Measurements from ENCODE around the gene HDAC9.
A peak's percentile ranks its signal among the peaks of the same experiment; 100 is the strongest.

Gene HDAC9

DNA sequence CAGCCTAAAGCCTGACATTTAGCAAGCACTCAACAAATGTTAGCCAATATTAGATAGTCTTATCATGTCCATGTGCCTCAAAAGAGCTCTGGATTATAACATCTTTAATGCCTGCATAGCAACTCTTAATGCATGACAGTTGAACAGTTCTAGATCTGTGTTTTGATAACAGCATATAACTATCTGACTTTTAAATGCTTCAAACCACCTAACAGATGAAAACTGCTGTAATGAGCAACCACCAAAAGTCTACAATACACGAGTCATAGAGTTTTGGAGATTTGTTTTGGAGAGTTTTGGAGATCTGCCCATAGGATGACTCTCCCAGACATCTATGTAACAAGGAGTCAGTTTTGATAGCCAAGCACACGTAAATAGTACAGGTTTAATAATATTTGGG is 394.6 kb downstream of the HDAC9 start:
- TF ChIP-seq, protein P1, sequence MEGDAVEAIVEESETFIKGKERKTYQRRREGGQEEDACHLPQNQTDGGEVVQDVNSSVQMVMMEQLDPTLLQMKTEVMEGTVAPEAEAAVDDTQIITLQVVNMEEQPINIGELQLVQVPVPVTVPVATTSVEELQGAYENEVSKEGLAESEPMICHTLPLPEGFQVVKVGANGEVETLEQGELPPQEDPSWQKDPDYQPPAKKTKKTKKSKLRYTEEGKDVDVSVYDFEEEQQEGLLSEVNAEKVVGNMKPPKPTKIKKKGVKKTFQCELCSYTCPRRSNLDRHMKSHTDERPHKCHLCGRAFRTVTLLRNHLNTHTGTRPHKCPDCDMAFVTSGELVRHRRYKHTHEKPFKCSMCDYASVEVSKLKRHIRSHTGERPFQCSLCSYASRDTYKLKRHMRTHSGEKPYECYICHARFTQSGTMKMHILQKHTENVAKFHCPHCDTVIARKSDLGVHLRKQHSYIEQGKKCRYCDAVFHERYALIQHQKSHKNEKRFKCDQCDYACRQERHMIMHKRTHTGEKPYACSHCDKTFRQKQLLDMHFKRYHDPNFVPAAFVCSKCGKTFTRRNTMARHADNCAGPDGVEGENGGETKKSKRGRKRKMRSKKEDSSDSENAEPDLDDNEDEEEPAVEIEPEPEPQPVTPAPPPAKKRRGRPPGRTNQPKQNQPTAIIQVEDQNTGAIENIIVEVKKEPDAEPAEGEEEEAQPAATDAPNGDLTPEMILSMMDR (IDR thresholded peaks at IDR 0.05; ENCODE audit: low read depth, low read length): no peak
- Histone ChIP-seq H3K27me3 (no peaks in the 10 kb centered on the region), H3K4me1 (peaks cover 55% of the 10 kb centered on the region), H3K4me3 (ENCODE audit: low read depth, low read length) (peak overlapping the region; percentile 10), H3K36me3 (no peaks in the 10 kb centered on the region), H3K9me3 (no peaks in the 10 kb centered on the region)
- DNase-seq: no peak

DNA sequence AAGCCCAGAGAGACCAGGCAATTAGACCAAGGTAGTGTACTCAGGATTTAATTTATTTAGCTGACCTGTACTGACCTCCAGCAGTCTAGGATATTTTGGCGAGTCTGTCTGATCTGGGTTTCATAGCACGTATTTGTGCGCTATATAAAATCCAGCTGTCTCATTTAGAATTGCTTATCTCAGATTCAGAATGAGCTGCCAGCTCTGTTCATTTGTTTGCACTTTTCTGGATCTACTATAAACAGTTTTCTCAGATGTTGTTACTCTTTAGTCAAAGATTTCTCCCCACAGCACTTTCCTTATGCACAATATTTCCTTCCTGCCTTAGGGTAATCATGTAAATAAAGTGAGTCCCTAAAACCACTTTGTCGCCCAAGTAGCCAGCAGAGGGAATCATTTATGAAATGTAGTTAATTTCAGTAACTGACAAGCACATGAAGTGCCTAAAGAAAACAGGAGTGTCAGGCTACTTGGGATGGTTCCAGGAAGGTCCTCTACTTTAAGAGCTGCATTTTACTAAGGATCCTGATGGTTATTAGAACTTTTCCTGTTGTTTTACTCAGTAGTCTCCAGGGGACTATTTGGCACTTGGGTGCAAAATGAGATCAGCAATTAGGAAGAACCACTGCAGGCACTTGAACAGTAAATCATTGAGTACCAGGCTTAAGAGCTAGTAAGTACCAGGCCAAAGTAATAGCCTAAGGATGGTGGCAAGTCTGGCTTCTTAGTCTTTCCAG is 395.5 kb downstream of the HDAC9 start:
- DNase-seq: peak; percentile 18
- peaks cover 61% of the 10 kb centered on the region for H3K4me1 ChIP-seq
- no peaks in the 10 kb centered on the region for H3K9me3 ChIP-seq
- no peaks in the 10 kb centered on the region for H3K36me3 ChIP-seq
- no peaks in the 10 kb centered on the region for H3K27me3 ChIP-seq
- TF ChIP-seq, protein P1 (IDR thresholded peaks at IDR 0.05; ENCODE audit: low read depth, low read length): no peak
- H3K4me3 ChIP-seq (ENCODE audit: low read depth, low read length): peak overlapping the region; percentile 10

DNA sequence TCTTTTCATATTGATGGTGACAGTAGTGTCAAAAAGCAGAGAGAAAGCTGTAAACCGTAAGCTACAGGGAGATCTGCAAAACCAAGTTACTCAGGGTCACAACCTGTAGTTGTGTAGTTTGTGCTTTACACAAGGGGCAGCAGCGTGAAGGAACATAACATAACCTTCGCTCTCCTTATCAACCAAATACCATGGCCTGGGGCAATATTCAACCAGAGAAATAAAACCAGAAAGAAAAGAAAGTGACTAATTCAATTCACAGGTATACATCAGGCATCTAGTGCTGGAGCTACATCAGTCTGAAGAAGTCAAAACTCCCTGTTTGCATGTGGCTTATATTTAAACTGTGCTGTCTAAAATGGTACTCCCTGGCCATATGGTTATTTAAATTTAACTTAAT is 397.6 kb downstream of the HDAC9 start:
- TF ChIP-seq, protein P1 (IDR thresholded peaks at IDR 0.05; ENCODE audit: low read depth, low read length): no peak
- Histone ChIP-seq H3K4me3 (ENCODE audit: low read depth, low read length) (no peak overlapping the region), H3K27me3 (no peaks in the 10 kb centered on the region), H3K36me3 (no peaks in the 10 kb centered on the region), H3K9me3 (no peaks in the 10 kb centered on the region), H3K4me1 (peaks cover 53% of the 10 kb centered on the region)
- DNase-seq: peak; percentile 26

DNA sequence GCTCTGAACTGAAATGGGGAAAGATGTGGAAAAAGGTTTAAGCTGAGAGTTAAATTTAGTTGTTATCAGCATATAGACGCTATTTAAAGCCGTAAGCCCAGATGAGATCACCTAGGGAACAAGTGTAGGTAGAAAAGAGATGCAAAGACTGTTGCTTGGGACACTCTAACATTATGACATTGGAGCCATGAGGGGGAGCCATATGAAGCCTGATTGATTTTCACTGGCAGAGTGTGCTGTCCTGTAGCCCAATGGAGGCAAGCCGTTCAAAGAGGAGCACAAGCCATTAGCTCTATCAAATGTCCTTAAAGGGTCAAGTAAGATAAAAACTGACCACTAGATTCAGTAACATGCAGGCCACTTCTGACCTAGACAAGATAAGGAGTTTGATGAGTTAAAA is 398.6 kb downstream of the HDAC9 start:
- H3K4me1 ChIP-seq: peaks cover 54% of the 10 kb centered on the region
- H3K9me3 ChIP-seq: no peaks in the 10 kb centered on the region
- H3K4me3 ChIP-seq (ENCODE audit: low read depth, low read length): no peak overlapping the region
- no peaks in the 10 kb centered on the region for H3K36me3 ChIP-seq
- TF ChIP-seq, protein P1 (IDR thresholded peaks at IDR 0.05; ENCODE audit: low read depth, low read length): peak; percentile 52
- H3K27me3 ChIP-seq: no peaks in the 10 kb centered on the region
- no peak for DNase-seq

DNA sequence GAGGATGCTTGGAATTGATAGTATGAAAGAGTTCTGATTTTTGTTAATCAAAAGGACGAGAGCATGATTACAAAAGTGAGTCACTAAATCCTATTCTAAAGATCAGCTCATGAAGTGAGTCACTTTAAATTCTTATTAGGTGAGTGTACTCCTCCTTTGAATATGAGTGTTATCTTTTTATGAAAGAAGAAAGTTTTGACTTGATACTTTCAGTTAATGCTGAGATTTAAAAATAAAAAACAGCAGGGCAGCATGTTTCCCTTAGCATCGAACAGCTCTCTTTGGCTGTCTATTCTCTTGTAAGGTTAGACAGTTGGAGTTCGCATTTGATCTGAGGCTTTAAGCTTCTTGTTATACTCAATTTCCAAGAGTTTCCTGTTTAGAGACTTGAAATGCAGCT is 399.9 kb downstream of the HDAC9 start:
- Histone ChIP-seq H3K9me3 (no peaks in the 10 kb centered on the region), H3K27me3 (no peaks in the 10 kb centered on the region), H3K4me3 (ENCODE audit: low read depth, low read length) (no peak overlapping the region), H3K4me1 (peaks cover 48% of the 10 kb centered on the region), H3K36me3 (no peaks in the 10 kb centered on the region)
- TF ChIP-seq, protein P1 (IDR thresholded peaks at IDR 0.05; ENCODE audit: low read depth, low read length): no peak
- no peak for DNase-seq

DNA sequence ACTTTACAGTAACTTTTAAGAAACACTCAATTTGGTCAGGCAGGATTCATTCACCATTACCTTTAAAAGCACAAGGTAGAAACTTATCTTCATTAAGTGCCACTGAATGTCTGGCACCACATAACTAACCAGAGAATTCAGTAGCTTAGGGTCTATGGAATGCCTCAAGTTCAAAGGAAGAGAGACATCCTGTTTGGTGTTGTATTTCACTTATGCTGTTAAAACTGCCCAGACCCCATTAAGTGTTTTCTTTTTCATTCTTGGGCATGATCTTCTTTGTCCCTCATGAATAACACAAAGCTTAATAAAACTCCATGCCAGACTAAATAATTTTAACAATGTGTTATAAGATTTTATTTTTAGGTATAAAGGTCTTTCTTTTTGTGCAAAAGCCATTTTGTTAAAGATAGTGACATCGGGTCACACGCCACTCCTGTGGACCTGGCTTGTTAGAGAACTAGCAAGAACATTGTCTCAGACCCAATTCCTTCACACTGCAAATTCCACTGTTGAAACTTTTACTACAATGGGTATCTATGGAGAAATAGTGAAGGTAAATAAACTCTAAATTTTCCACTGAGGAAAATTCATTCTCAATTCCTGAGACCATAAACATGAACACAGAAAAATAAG is 400.9 kb downstream of the HDAC9 start:
- Histone ChIP-seq H3K4me1 (peaks cover 49% of the 10 kb centered on the region), H3K4me3 (ENCODE audit: low read depth, low read length) (no peak overlapping the region), H3K36me3 (no peaks in the 10 kb centered on the region), H3K9me3 (no peaks in the 10 kb centered on the region), H3K27me3 (no peaks in the 10 kb centered on the region)
- no peak for DNase-seq
- TF ChIP-seq, protein P1 (IDR thresholded peaks at IDR 0.05; ENCODE audit: low read depth, low read length): no peak

Measured in BE2C (cell line).